Measurements from ENCODE around the gene GSAP. TPM values are rescaled to one million over a fixed set of nuclear protein-coding genes. Genes with fewer than 3 reads are reported as not detected.

GSAP gene
- polyA plus RNA-seq, 3 donors, result 19.1 to 105 (median 35.6) TPM

DNA sequence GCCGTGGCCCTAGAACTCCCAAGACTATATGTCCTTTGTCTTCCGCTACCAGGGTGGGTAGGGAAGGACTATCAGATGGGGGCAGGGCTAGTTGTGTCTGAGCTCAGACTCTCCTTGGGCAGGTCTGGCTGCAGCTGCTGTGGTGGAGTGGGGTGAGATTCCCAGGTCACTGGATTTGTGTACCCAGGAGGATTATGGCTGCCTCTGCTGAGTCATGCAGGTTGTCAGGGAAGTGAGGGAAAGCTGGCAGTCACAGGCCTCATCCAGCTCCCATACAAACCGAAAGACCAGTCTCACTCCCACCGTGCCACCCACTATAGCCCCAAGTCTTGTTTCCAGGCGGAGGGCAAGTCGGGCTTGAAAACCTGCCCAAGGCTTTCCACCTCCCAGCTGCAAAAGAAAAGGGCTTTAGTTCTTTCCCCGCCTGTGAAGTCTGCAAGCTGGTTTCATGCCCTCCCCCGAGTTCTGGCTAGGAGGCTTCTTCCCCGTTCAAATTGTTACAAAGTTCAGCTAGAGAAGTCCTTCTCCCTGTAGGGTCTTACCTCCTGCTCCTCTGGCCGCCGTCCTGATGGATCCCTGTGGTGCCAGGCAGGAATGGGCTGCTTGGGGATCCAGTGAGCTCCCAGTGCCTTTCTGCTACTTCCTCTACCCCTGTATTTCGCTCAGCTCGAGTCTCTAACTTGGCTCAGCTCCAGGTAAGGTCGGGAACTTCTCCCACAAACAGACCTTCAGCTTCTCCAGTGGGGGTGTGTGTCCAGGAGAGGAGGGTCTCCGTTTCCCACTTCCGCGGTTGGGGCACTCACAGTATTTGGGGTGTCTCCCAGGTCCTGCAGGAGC, 109.7 kb downstream of the GSAP start:
- no peak overlapping the region for H3K4me3 Mint-ChIP-seq
- peaks cover 18 to 38% (median 33%) of the 10 kb centered on the region in 7 donors for H3K9me3 Mint-ChIP-seq
- no peak overlapping the region for H3K4me2 ChIP-seq (replicated peaks; ENCODE audit: extremely low read depth, low read length, poor library complexity, severe bottlenecking)

DNA sequence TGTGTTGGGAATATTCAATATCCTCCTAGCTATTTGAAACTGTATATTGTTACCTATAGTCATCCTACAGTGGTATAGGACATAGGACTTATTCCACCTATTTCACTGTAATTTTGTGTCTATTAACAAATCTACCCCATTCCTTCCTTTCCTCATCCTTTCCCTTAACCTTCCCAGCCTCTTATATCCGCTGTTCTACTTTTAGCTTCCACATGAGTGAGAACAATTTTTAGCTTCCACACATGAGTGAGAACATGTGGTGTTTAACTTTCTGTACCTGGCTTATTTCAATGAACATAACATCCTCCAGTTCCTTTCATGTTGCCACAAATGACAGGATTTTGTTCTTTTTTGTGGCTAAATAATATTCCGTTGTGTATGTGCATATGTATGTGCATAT, 120.6 kb downstream of the GSAP start:
- H2AFZ ChIP-seq (ENCODE audit: insufficient read depth, low read depth, low read length, poor library complexity, severe bottlenecking), result no peak overlapping the region
- DNase-seq, result no peak
- no peak overlapping the region for H3K27ac Mint-ChIP-seq

More for the DNA sequence above, 109.7 kb downstream of the GSAP start:
- H3K27me3 ChIP-seq (ENCODE audit: control insufficient read depth in 2 of 2, insufficient read depth in 2 of 2, low read length in 2 of 2), result no peaks in the 10 kb centered on the region
- no peaks in the 10 kb centered on the region for H3K27me3 Mint-ChIP-seq (ENCODE audit: low read depth in 3 of 3)
- peaks cover 4% of the 10 kb centered on the region for H4K20me1 ChIP-seq (ENCODE audit: insufficient read depth, low read length)
- no peak overlapping the region for H3K4me3 ChIP-seq (replicated peaks in 1 of 3; ENCODE audit: low read depth in 2 of 3, low read length in 3 of 3)
- H3K9me3 ChIP-seq (replicated peaks in 1 of 2; ENCODE audit: control insufficient read depth in 1 of 2, insufficient read depth in 1 of 2, low read length in 2 of 2), result peaks cover 3 to 14% of the 10 kb centered on the region in 2 donors
- TF ChIP-seq, protein P1, sequence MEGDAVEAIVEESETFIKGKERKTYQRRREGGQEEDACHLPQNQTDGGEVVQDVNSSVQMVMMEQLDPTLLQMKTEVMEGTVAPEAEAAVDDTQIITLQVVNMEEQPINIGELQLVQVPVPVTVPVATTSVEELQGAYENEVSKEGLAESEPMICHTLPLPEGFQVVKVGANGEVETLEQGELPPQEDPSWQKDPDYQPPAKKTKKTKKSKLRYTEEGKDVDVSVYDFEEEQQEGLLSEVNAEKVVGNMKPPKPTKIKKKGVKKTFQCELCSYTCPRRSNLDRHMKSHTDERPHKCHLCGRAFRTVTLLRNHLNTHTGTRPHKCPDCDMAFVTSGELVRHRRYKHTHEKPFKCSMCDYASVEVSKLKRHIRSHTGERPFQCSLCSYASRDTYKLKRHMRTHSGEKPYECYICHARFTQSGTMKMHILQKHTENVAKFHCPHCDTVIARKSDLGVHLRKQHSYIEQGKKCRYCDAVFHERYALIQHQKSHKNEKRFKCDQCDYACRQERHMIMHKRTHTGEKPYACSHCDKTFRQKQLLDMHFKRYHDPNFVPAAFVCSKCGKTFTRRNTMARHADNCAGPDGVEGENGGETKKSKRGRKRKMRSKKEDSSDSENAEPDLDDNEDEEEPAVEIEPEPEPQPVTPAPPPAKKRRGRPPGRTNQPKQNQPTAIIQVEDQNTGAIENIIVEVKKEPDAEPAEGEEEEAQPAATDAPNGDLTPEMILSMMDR (IDR thresholded peaks at IDR 0.05), result no peak
- no peak overlapping the region for H3K9ac ChIP-seq (ENCODE audit: insufficient read depth, low read length, poor library complexity, severe bottlenecking)
- no peaks in the 10 kb centered on the region for H3K79me2 ChIP-seq (ENCODE audit: insufficient read depth, low read length)
- WGBS (ENCODE audit: insufficient coverage), result 62% methylated on average over 9 of the region's 17 CpGs
- H3K27ac ChIP-seq (ENCODE audit: low read depth in 1 of 2, low read length in 2 of 2), result no peak overlapping the region
- intact Hi-C loops (cut with micrococcal nuclease), result no loop called here
- peaks cover 35 to 60% of the 10 kb centered on the region in 2 donors for H3K36me3 Mint-ChIP-seq
- peaks cover 25 to 32% of the 10 kb centered on the region in 2 donors for H3K36me3 ChIP-seq (replicated peaks in 1 of 2; ENCODE audit: control insufficient read depth in 1 of 2, insufficient read depth in 2 of 2, low read length in 2 of 2)
- H2AFZ ChIP-seq (ENCODE audit: insufficient read depth, low read depth, low read length, poor library complexity, severe bottlenecking), result no peak overlapping the region
- no peak for DNase-seq
- peaks cover 27% of the 10 kb centered on the region for H3K4me1 Mint-ChIP-seq
- peaks cover 8 to 24% of the 10 kb centered on the region in 2 donors for H3K4me1 ChIP-seq (ENCODE audit: control insufficient read depth in 1 of 2, insufficient read depth in 2 of 2, low read length in 2 of 2)
- H3K27ac Mint-ChIP-seq, result peak overlapping the region in 3 of 7 donors; percentile 55 to 76 (median 62)

More for the DNA sequence above, 120.6 kb downstream of the GSAP start:
- no peaks in the 10 kb centered on the region for H3K4me1 ChIP-seq (ENCODE audit: control insufficient read depth in 1 of 2, insufficient read depth in 2 of 2, low read length in 2 of 2)
- no peak overlapping the region for H3K27ac ChIP-seq (ENCODE audit: low read depth in 1 of 2, low read length in 2 of 2)
- H3K27me3 ChIP-seq (ENCODE audit: control insufficient read depth in 2 of 2, insufficient read depth in 2 of 2, low read length in 2 of 2), result no peaks in the 10 kb centered on the region
- H3K4me3 ChIP-seq (replicated peaks in 1 of 3; ENCODE audit: low read depth in 2 of 3, low read length in 3 of 3), result no peak overlapping the region
- no peaks in the 10 kb centered on the region for H4K20me1 ChIP-seq (ENCODE audit: insufficient read depth, low read length)
- no peaks in the 10 kb centered on the region for H3K79me2 ChIP-seq (ENCODE audit: insufficient read depth, low read length)
- no peak overlapping the region for H3K4me2 ChIP-seq (replicated peaks; ENCODE audit: extremely low read depth, low read length, poor library complexity, severe bottlenecking)
- H3K9me3 Mint-ChIP-seq, result peaks cover 3 to 11% (median 8%) of the 10 kb centered on the region in 7 donors
- TF ChIP-seq, protein P1 (IDR thresholded peaks at IDR 0.05), result no peak
- peaks cover 0 to 2% (median 0%) of the 10 kb centered on the region in 3 donors for H3K27me3 Mint-ChIP-seq (ENCODE audit: low read depth in 3 of 3)
- H3K9me3 ChIP-seq (replicated peaks in 1 of 2; ENCODE audit: control insufficient read depth in 1 of 2, insufficient read depth in 1 of 2, low read length in 2 of 2), result no peaks in the 10 kb centered on the region
- H3K9ac ChIP-seq (ENCODE audit: insufficient read depth, low read length, poor library complexity, severe bottlenecking), result no peak overlapping the region
- H3K4me1 Mint-ChIP-seq, result no peaks in the 10 kb centered on the region
- no peaks in the 10 kb centered on the region for H3K36me3 Mint-ChIP-seq
- no CpG with 5 or more reads among the region's 2 CpGs for WGBS (ENCODE audit: insufficient coverage)
- intact Hi-C loops (cut with micrococcal nuclease), result no loop called here
- H3K36me3 ChIP-seq (replicated peaks in 1 of 2; ENCODE audit: control insufficient read depth in 1 of 2, insufficient read depth in 2 of 2, low read length in 2 of 2), result no peaks in the 10 kb centered on the region
- no peak overlapping the region for H3K4me3 Mint-ChIP-seq

Measured in CD14-positive monocyte (primary cell).